Measurements from ENCODE around the gene CSRP1. TPM values are rescaled to one million over a fixed set of nuclear protein-coding genes. Genes with fewer than 3 reads are reported as not detected.
"Not testable (repeated sequence)": the region's sequence is repeated elsewhere in the genome, so short reads cannot be mapped to it uniquely, and the experiment has no call there.

The CSRP1 gene
- total RNA-seq, 1 donor from 2014 or later = 948 TPM

GRCh38 chr1:201528631-201529252 is 21.8 kb upstream of the CSRP1 start:
- Histone ChIP-seq H3K27me3 (no peaks in the 10 kb centered on the region), H3K9me3 (no peaks in the 10 kb centered on the region), H3K4me3 (no peak overlapping the region), H3K36me3 (no peaks in the 10 kb centered on the region), H3K4me1 (peaks cover 10 to 26% of the 10 kb centered on the region in 2 donors), H3K27ac (no peak overlapping the region)
- TF ChIP-seq CTCF (IDR thresholded peaks at IDR 0.05) = no peak
- no peak for DNase-seq (ENCODE audit: low spot score in 2 of 2)
- intact Hi-C loops (cut with DNase I) = no loop called here

GRCh38 chr1:201527879-201528278 is 21.0 kb upstream of the CSRP1 start:
- H3K4me1 ChIP-seq = peaks cover 10 to 21% of the 10 kb centered on the region in 2 donors
- intact Hi-C loops (cut with DNase I) = no loop called here
- TF ChIP-seq CTCF (IDR thresholded peaks at IDR 0.05) = no peak
- no peaks in the 10 kb centered on the region for H3K27me3 ChIP-seq
- no peak for DNase-seq (ENCODE audit: low spot score in 2 of 2)
- H3K4me3 ChIP-seq = no peak overlapping the region
- no peaks in the 10 kb centered on the region for H3K36me3 ChIP-seq
- no peak overlapping the region for H3K27ac ChIP-seq
- H3K9me3 ChIP-seq = no peaks in the 10 kb centered on the region

- no peak overlapping the region for H3K27ac ChIP-seq
- H3K4me3 ChIP-seq = no peak overlapping the region
- no peaks in the 10 kb centered on the region for H3K9me3 ChIP-seq
- intact Hi-C loops (cut with DNase I) = no loop called here
- no peaks in the 10 kb centered on the region for H3K27me3 ChIP-seq
- no peaks in the 10 kb centered on the region for H3K36me3 ChIP-seq
- peaks cover 0 to 3% of the 10 kb centered on the region in 2 donors for H3K4me1 ChIP-seq
- no peak for TF ChIP-seq CTCF (IDR thresholded peaks at IDR 0.05)
- DNase-seq (ENCODE audit: low spot score in 2 of 2) = no peak
Measured at GRCh38 chr1:201525193-201525778, 18.4 kb upstream of the CSRP1 start.

GRCh38 chr1:201520046-201520575 is 13.2 kb upstream of the CSRP1 start:
- H3K4me1 ChIP-seq; intact Hi-C loops (cut with DNase I); DNase-seq (ENCODE audit: low spot score in 2 of 2); H3K9me3 ChIP-seq; H3K36me3 ChIP-seq; H3K27ac ChIP-seq; H3K27me3 ChIP-seq; H3K4me3 ChIP-seq: not testable (repeated sequence)

GRCh38 chr1:201518071-201518470 is 11.1 kb upstream of the CSRP1 start:
- no peaks in the 10 kb centered on the region for H3K4me1 ChIP-seq
- no peak overlapping the region for H3K4me3 ChIP-seq
- DNase-seq (ENCODE audit: low spot score in 2 of 2) = no peak
- no peaks in the 10 kb centered on the region for H3K9me3 ChIP-seq
- no peaks in the 10 kb centered on the region for H3K27me3 ChIP-seq
- intact Hi-C loops (cut with DNase I) = loop anchor here (10.0 kb wide), 1 partner anchor 263 kb away; no protein-coding TSS in a partner anchor
- no peak overlapping the region for H3K27ac ChIP-seq
- TF ChIP-seq CTCF (IDR thresholded peaks at IDR 0.05) = no peak
- no peaks in the 10 kb centered on the region for H3K36me3 ChIP-seq

- TF ChIP-seq CTCF (IDR thresholded peaks at IDR 0.05) = no peak
- Histone ChIP-seq H3K27ac (no peak overlapping the region), H3K36me3 (no peaks in the 10 kb centered on the region), H3K27me3 (no peaks in the 10 kb centered on the region), H3K4me1 (peaks cover 2 to 3% of the 10 kb centered on the region in 2 donors), H3K4me3 (no peak overlapping the region), H3K9me3 (no peaks in the 10 kb centered on the region)
- DNase-seq (ENCODE audit: low spot score in 2 of 2) = no peak
- intact Hi-C loops (cut with DNase I) = loop anchor here (10.0 kb wide), 1 partner anchor 263 kb away; no protein-coding TSS in a partner anchor
Measured at GRCh38 chr1:201517631-201518030, 10.7 kb upstream of the CSRP1 start.
